ENCODE data around the gene PACSIN3. TPM values are rescaled to one million over a fixed set of nuclear protein-coding genes. Genes with fewer than 3 reads are reported as not detected.
A peak's percentile ranks its signal among the peaks of the same experiment; 100 is the strongest.

The PACSIN3 gene
- total RNA-seq, 4 donors from 2014 or later: 42.5 to 59.3 (median 53.5) TPM

DNA sequence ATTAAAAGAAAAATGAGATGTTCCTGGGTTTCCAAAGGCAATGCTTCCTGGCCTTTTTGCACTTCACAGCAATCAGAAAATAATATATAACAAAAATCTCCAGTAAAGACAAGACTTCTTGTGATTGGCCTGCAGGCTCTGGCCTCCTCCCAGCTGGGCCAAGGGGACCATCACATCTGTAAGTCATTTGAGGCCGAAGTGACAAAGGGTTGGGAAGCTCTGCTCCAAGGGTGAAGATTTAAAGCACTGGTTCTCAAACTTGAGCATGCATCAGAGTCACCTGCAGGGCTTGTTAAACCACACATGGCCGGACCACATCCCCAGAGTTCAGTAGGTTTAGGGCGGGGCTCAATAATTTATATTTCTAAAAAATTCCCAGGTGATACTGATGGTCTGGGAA, 41.7 kb downstream of the PACSIN3 start:
- peaks cover 55% of the 10 kb centered on the region for H3K4me1 ChIP-seq
- H3K4me3 ChIP-seq: no peak overlapping the region
- no peaks in the 10 kb centered on the region for H3K27me3 ChIP-seq
- H3K36me3 ChIP-seq: no peaks in the 10 kb centered on the region
- WGBS: 64% methylated on average over 3 of the region's 3 CpGs
- no peak overlapping the region for H3K27ac ChIP-seq
- TF ChIP-seq, protein P1, sequence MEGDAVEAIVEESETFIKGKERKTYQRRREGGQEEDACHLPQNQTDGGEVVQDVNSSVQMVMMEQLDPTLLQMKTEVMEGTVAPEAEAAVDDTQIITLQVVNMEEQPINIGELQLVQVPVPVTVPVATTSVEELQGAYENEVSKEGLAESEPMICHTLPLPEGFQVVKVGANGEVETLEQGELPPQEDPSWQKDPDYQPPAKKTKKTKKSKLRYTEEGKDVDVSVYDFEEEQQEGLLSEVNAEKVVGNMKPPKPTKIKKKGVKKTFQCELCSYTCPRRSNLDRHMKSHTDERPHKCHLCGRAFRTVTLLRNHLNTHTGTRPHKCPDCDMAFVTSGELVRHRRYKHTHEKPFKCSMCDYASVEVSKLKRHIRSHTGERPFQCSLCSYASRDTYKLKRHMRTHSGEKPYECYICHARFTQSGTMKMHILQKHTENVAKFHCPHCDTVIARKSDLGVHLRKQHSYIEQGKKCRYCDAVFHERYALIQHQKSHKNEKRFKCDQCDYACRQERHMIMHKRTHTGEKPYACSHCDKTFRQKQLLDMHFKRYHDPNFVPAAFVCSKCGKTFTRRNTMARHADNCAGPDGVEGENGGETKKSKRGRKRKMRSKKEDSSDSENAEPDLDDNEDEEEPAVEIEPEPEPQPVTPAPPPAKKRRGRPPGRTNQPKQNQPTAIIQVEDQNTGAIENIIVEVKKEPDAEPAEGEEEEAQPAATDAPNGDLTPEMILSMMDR (IDR thresholded peaks at IDR 0.05): no peak
- no peak for TF ChIP-seq POLR2AphosphoS5 (IDR thresholded peaks at IDR 0.05)
- DNase-seq (ENCODE audit: low spot score in 2 of 2): no peak
- H3K9me3 ChIP-seq: no peaks in the 10 kb centered on the region

DNA sequence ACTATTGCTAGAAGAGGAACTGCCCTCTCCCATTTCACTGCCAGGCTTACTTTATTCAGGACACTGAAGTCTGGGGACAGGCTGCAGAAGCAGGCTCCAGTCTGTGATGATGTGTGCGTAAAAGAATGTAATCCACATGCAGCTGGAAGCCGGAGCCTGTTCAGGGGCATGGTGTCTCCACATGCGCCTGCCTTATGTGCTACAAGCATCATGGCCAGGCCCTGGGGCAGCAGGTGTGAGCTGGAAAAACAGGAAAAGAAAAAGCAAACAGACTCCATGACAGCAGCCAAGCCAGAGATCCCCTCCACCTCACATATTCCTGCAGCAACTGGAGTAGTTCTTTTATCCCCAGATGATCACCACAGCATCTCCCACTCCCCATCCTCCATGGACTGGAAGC, 42.9 kb downstream of the PACSIN3 start:
- 25% methylated on average over 3 of the region's 3 CpGs for WGBS
- H3K27me3 ChIP-seq: no peaks in the 10 kb centered on the region
- H3K36me3 ChIP-seq: no peaks in the 10 kb centered on the region
- no peaks in the 10 kb centered on the region for H3K9me3 ChIP-seq
- no peak for DNase-seq (ENCODE audit: low spot score in 2 of 2)
- H3K4me3 ChIP-seq: no peak overlapping the region
- TF ChIP-seq POLR2A (IDR thresholded peaks at IDR 0.05): no peak
- TF ChIP-seq POLR2AphosphoS5 (IDR thresholded peaks at IDR 0.05): peak in 1 of 3 donors; percentile 61
- H3K27ac ChIP-seq: peak overlapping the region; percentile 59
- H3K4me1 ChIP-seq: peaks cover 43% of the 10 kb centered on the region

DNA sequence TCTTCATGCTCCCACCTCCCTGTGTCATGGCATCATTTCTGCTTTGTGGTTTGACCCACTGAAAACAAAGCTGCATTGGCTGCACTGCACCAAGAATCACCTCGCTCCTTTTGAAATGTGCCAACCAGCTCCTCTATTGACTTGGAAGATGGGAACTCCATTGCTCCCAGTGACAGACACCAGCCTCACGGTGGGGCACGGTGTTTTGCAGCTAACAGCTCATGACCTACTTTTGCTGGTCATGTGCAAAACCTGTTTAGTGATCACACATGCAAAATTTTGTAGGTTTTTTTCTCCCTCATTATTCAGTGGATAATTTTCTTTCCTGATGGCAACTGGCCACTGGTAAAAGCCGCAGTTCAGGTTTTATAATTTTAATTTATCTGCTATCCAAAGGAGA, 46.4 kb downstream of the PACSIN3 start:
- Histone ChIP-seq H3K4me1 (peaks cover 41% of the 10 kb centered on the region), H3K4me3 (no peak overlapping the region), H3K27me3 (no peaks in the 10 kb centered on the region), H3K36me3 (no peaks in the 10 kb centered on the region), H3K9me3 (no peaks in the 10 kb centered on the region), H3K27ac (peak overlapping the region; percentile 34)
- WGBS: 38% methylated on average over 4 of the region's 4 CpGs
- DNase-seq (ENCODE audit: low spot score in 2 of 2): no peak
- TF ChIP-seq POLR2AphosphoS5 (IDR thresholded peaks at IDR 0.05): no peak
- no peak for TF ChIP-seq POLR2A (IDR thresholded peaks at IDR 0.05)
- no peak for TF ChIP-seq EP300 (IDR thresholded peaks at IDR 0.05)
- TF ChIP-seq, protein P1 (IDR thresholded peaks at IDR 0.05): no peak

DNA sequence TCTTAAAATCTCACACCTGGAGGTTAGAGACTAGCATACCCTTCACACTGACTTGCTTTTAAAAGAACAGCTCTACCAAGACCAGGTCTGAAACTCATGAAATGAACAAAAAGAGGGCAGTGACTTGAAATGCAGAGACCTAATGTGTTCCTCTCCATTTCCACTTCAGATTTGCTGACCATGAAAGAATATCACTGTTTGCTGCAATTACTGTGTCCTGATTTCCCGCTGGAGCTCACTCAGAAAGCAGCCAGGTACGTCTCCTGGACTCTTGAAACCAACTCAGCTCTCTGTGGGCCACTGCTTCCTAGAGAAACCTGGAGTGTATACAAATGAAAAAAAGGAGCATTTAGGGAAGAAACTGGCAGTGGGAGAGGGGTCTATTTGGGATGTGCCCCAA, 48.8 kb downstream of the PACSIN3 start:
- H3K27me3 ChIP-seq: no peaks in the 10 kb centered on the region
- H3K4me3 ChIP-seq: no peak overlapping the region
- H3K27ac ChIP-seq: no peak overlapping the region
- no peaks in the 10 kb centered on the region for H3K9me3 ChIP-seq
- no peak for DNase-seq (ENCODE audit: low spot score in 2 of 2)
- H3K36me3 ChIP-seq: no peaks in the 10 kb centered on the region
- 95% methylated on average over 2 of the region's 2 CpGs for WGBS
- TF ChIP-seq, protein P1 (IDR thresholded peaks at IDR 0.05): no peak
- TF ChIP-seq EP300 (IDR thresholded peaks at IDR 0.05) (no peak), POLR2AphosphoS5 (IDR thresholded peaks at IDR 0.05) (no peak), POLR2A (IDR thresholded peaks at IDR 0.05) (no peak)
- peaks cover 19% of the 10 kb centered on the region for H3K4me1 ChIP-seq

DNA sequence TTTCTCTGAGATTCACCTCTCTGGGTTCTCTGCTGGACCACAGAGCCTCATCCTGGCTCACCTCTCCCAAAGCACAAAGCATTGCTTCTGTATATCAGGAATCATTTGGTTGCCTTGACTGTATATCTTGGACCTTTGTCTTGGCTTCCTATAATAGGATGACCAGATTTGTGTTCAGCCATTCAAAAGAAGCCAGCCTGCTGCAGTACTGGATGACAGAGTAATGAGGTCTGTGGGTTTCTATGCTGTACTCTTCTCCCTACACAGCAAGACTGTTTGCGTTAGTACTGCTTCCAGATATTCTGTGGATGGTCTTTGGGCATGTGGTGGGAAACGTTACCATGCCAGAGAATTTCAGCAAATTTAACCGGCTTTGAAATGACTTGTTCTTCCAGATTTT, 49.3 kb downstream of the PACSIN3 start:
- 84% methylated on average over 3 of the region's 3 CpGs for WGBS
- no peak for DNase-seq (ENCODE audit: low spot score in 2 of 2)
- H3K4me1 ChIP-seq: peaks cover 14% of the 10 kb centered on the region
- H3K27ac ChIP-seq: no peak overlapping the region
- no peaks in the 10 kb centered on the region for H3K36me3 ChIP-seq
- no peaks in the 10 kb centered on the region for H3K27me3 ChIP-seq
- H3K9me3 ChIP-seq: no peaks in the 10 kb centered on the region
- TF ChIP-seq, protein P1 (IDR thresholded peaks at IDR 0.05): no peak
- TF ChIP-seq POLR2AphosphoS5 (IDR thresholded peaks at IDR 0.05) (no peak), POLR2A (IDR thresholded peaks at IDR 0.05) (no peak), EP300 (IDR thresholded peaks at IDR 0.05) (no peak)
- no peak overlapping the region for H3K4me3 ChIP-seq

DNA sequence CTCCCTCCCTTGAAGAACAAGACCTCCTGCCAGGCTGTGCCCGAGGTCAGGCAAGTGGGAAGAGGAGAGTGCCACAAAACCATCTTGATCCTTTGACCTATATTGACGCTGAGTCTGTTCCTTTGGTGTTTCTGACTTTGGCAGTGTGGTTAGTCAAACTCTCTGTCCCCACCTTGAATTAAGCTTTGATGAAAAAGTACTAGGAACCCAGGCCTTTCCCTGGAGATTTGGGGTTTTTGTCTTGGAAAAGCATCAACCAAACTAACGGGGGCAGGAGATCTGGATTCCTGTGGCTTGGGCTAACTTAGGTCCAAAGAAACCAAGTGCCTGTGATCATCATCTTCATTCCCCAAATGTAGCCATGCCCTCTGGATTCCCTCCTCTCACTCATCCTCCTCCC, 49.9 kb downstream of the PACSIN3 start:
- Histone ChIP-seq H3K4me1 (peaks cover 11% of the 10 kb centered on the region), H3K27ac (no peak overlapping the region), H3K4me3 (no peak overlapping the region), H3K9me3 (no peaks in the 10 kb centered on the region), H3K27me3 (no peaks in the 10 kb centered on the region), H3K36me3 (no peaks in the 10 kb centered on the region)
- 62% methylated on average over 3 of the region's 3 CpGs for WGBS
- TF ChIP-seq POLR2A (IDR thresholded peaks at IDR 0.05): no peak
- TF ChIP-seq, protein P1 (IDR thresholded peaks at IDR 0.05): no peak
- TF ChIP-seq POLR2AphosphoS5 (IDR thresholded peaks at IDR 0.05): no peak
- TF ChIP-seq EP300 (IDR thresholded peaks at IDR 0.05): no peak
- no peak for DNase-seq (ENCODE audit: low spot score in 2 of 2)
